ENCODE measurements around the gene NANP.

- TF ChIP-seq CTCF (IDR thresholded peaks at IDR 0.05; ENCODE audit: low read depth, low read length, missing input control) (no peak), SP1 (IDR thresholded peaks at IDR 0.05) (no peak), YY1 (IDR thresholded peaks at IDR 0.05) (no peak), JUND (IDR thresholded peaks at IDR 0.05) (no peak), FOXA2 (IDR thresholded peaks at IDR 0.05) (no peak), TAF1 (conservative IDR thresholded peaks at IDR 0.05) (no peak), RXRA (IDR thresholded peaks at IDR 0.05) (no peak), REST (IDR thresholded peaks at IDR 0.05) (no peak), MAX (IDR thresholded peaks at IDR 0.05) (no peak), HNF4G (IDR thresholded peaks at IDR 0.05) (no peak), RAD21 (IDR thresholded peaks at IDR 0.05) (no peak), EGR1 (IDR thresholded peaks at IDR 0.05; ENCODE audit: low read depth in 2 of 2) (no peak), GABPA (IDR thresholded peaks at IDR 0.05 in 1 of 2, conservative IDR thresholded peaks at IDR 0.05 in 1 of 2) (no peak)
Observed at GRCh38 chr20:25604611-25605010, 19.2 kb downstream of the NANP start.
